WTC11 (cell line): ENCODE data around the gene MED13. TPM values are rescaled to one million over a fixed set of nuclear protein-coding genes. Genes with fewer than 3 reads are reported as not detected.

Experiments
- ARID4B ChIP-seq: sonication (generic); formaldehyde crosslinking; IDR thresholded peaks from 2 replicates; pipeline ENCODE4 v1.8.0; 2023; ENCODE audit warnings: missing genetic modification reagents, mild to moderate bottlenecking, borderline replicate concordance
- ATF3 ChIP-seq: sonication (generic); formaldehyde crosslinking; conservative IDR thresholded peaks from 2 replicates; pipeline ENCODE4 v1.8.1; 2022; ENCODE audit warnings: mild to moderate bottlenecking, missing genetic modification reagents
- CREB1 ChIP-seq: sonication (generic); formaldehyde crosslinking; IDR thresholded peaks from 2 replicates; pipeline ENCODE4 v1.8.0; 2023; ENCODE audit warnings: mild to moderate bottlenecking, missing genetic modification reagents
- GABPB1 ChIP-seq: sonication (generic); formaldehyde crosslinking; IDR thresholded peaks from 2 replicates; pipeline ENCODE4 v1.8.1; 2023; ENCODE audit warnings: mild to moderate bottlenecking, missing genetic modification reagents
- HMGA2 ChIP-seq: fragments of 250-450 bp; sonication (Bioruptor Pico); IDR thresholded peaks from 2 replicates; pipeline ENCODE4 v1.4.0; 2021; ENCODE audit warnings: mild to moderate bottlenecking, moderate library complexity
- IRF1 ChIP-seq: sonication (generic); formaldehyde crosslinking; IDR thresholded peaks from 2 replicates; pipeline ENCODE4 v1.8.0; 2023; ENCODE audit warnings: missing genetic modification reagents
- MXD4 ChIP-seq: fragments of 250-450 bp; sonication (Bioruptor Pico); IDR thresholded peaks from 2 replicates; pipeline ENCODE4 v1.8.0; 2021; ENCODE audit warnings: mild to moderate bottlenecking, moderate library complexity, borderline replicate concordance
- MYBL2 ChIP-seq: sonication (generic); formaldehyde crosslinking; IDR thresholded peaks from 2 replicates; pipeline ENCODE4 v1.8.1; 2023; ENCODE audit warnings: mild to moderate bottlenecking, moderate library complexity, missing genetic modification reagents
- NFATC4 ChIP-seq: fragments of 250-450 bp; sonication (Bioruptor Pico); IDR thresholded peaks from 2 replicates; pipeline ENCODE4 v1.9.0; 2021; ENCODE audit warnings: mild to moderate bottlenecking
- PREB ChIP-seq: sonication (generic); formaldehyde crosslinking; IDR thresholded peaks from 2 replicates; pipeline ENCODE4 v1.8.1; 2022; ENCODE audit warnings: mild to moderate bottlenecking, missing genetic modification reagents, moderate library complexity, borderline replicate concordance
- PRRX2 ChIP-seq: fragments of 250-450 bp; sonication (Bioruptor Pico); IDR thresholded peaks from 2 replicates; pipeline ENCODE4 v1.8.0; 2021; ENCODE audit warnings: mild to moderate bottlenecking
- ZMAT4 ChIP-seq: fragments of 250-450 bp; sonication (Bioruptor Pico); IDR thresholded peaks from 2 replicates; pipeline ENCODE4 v1.9.0; 2021; ENCODE audit warnings: mild to moderate bottlenecking
- ZNF317 ChIP-seq: sonication (generic); formaldehyde crosslinking; IDR thresholded peaks from 2 replicates; pipeline ENCODE4 v1.8.1; 2023; ENCODE audit warnings: low read depth, mild to moderate bottlenecking, moderate library complexity, missing genetic modification reagents, borderline replicate concordance
- ZNF396 ChIP-seq: fragments of 250-450 bp; sonication (Bioruptor Pico); IDR thresholded peaks from 2 replicates; pipeline ENCODE4 v1.8.0; 2021; ENCODE audit warnings: mild to moderate bottlenecking, moderate library complexity, borderline replicate concordance
- ZNF416 ChIP-seq: fragments of 250-450 bp; sonication (Bioruptor Pico); IDR thresholded peaks from 2 replicates; pipeline ENCODE4 v1.9.0; 2021; ENCODE audit warnings: mild to moderate bottlenecking, inconsistent platforms
- ZNF671 ChIP-seq: fragments of 250-450 bp; sonication (Bioruptor Pico); IDR thresholded peaks from 2 replicates; pipeline ENCODE4 v1.8.0; 2021; ENCODE audit warnings: mild to moderate bottlenecking
- total RNA-seq: library from RNA; stranded (reverse); gene quantifications from 3 replicates; pipeline ENCODE4 v1.2.3, GENCODE V29; 2021
- TF ChIP-seq, protein P1 (sequence below): sonication (generic); formaldehyde crosslinking; IDR thresholded peaks from 2 replicates; pipeline ENCODE4 v1.8.0; 2022; ENCODE audit warnings: missing genetic modification reagents
- TF ChIP-seq, protein P2 (sequence below): sonication (generic); formaldehyde crosslinking; IDR thresholded peaks from 2 replicates; pipeline ENCODE4 v1.8.1; 2023; ENCODE audit warnings: mild to moderate bottlenecking, missing genetic modification reagents
- TF ChIP-seq, protein P3 (sequence below): sonication (generic); formaldehyde crosslinking; IDR thresholded peaks from 2 replicates; pipeline ENCODE4 v1.8.1; 2022; ENCODE audit warnings: low read depth, missing genetic modification reagents, borderline replicate concordance

The MED13 gene
- total RNA-seq, 1 experiment from 2014 or later: 39.7 TPM

DNA sequence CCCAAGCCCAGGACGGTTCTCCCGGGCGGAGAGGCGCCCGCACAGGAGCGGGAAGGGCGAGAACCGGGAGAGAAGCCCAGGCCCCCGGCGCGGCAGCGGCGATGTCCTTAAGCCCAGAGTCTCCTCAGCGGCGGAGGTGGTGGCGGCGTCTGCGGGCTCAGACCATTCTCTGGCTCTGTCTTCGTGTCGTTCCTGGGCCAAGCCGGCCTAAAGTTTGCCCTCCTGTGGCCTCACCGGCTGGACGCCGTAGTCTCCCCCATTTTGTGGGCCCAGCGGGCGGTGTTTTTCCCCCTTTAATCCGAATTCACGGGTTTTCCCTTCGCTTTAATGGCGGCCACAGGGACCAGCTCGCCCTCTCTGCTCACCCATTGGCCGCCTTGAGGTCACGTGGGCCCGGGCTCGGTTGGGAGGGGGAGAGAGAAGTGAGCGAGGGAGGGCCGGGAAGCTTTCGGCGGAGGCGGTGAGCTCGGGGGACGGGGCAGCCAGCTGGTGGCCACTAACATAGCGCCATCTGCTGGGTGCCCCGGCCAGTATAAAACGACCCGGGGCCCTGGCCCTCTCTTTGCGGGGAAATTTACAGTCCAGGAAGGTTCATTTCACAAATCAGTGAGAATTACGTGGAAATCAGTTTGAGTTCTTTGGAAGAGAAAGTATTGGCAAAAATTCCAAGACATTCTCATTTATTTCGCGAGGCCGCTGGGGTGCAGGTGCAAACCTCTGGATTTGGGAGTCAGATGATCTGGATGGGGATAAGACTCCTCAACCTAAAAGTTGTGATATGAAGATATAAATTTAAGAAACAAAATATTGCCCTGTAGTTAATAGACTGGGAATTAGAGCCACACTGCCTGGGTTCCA lies 762 bp upstream of the MED13 start (continued):
- TF ChIP-seq, protein P1, sequence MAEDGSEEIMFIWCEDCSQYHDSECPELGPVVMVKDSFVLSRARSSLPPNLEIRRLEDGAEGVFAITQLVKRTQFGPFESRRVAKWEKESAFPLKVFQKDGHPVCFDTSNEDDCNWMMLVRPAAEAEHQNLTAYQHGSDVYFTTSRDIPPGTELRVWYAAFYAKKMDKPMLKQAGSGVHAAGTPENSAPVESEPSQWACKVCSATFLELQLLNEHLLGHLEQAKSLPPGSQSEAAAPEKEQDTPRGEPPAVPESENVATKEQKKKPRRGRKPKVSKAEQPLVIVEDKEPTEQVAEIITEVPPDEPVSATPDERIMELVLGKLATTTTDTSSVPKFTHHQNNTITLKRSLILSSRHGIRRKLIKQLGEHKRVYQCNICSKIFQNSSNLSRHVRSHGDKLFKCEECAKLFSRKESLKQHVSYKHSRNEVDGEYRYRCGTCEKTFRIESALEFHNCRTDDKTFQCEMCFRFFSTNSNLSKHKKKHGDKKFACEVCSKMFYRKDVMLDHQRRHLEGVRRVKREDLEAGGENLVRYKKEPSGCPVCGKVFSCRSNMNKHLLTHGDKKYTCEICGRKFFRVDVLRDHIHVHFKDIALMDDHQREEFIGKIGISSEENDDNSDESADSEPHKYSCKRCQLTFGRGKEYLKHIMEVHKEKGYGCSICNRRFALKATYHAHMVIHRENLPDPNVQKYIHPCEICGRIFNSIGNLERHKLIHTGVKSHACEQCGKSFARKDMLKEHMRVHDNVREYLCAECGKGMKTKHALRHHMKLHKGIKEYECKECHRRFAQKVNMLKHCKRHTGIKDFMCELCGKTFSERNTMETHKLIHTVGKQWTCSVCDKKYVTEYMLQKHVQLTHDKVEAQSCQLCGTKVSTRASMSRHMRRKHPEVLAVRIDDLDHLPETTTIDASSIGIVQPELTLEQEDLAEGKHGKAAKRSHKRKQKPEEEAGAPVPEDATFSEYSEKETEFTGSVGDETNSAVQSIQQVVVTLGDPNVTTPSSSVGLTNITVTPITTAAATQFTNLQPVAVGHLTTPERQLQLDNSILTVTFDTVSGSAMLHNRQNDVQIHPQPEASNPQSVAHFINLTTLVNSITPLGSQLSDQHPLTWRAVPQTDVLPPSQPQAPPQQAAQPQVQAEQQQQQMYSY (CRISPR knock-in tag): no peak
- TF ChIP-seq MYBL2 (CRISPR knock-in tag): peak; percentile 14; the same call in 1 of the 2 replicates
- TF ChIP-seq PREB: no peak
- TF ChIP-seq PRRX2 (CRISPR knock-in tag): no peak
- no peak for TF ChIP-seq IRF1 (CRISPR knock-in tag)
- TF ChIP-seq ZNF416 (CRISPR knock-in tag): no peak
- TF ChIP-seq, protein P2, sequence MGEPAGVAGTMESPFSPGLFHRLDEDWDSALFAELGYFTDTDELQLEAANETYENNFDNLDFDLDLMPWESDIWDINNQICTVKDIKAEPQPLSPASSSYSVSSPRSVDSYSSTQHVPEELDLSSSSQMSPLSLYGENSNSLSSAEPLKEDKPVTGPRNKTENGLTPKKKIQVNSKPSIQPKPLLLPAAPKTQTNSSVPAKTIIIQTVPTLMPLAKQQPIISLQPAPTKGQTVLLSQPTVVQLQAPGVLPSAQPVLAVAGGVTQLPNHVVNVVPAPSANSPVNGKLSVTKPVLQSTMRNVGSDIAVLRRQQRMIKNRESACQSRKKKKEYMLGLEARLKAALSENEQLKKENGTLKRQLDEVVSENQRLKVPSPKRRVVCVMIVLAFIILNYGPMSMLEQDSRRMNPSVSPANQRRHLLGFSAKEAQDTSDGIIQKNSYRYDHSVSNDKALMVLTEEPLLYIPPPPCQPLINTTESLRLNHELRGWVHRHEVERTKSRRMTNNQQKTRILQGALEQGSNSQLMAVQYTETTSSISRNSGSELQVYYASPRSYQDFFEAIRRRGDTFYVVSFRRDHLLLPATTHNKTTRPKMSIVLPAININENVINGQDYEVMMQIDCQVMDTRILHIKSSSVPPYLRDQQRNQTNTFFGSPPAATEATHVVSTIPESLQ: no peak
- no peak for TF ChIP-seq ZNF317 (CRISPR knock-in tag)
- TF ChIP-seq ARID4B (CRISPR knock-in tag): 0 out of 2 replicates have a peak, but pooled peaks have one; percentile 18
- TF ChIP-seq ZNF396 (CRISPR knock-in tag): no peak
- TF ChIP-seq GABPB1 (CRISPR knock-in tag): 0 out of 2 replicates have a peak, but pooled peaks have one; percentile 39
- TF ChIP-seq, protein P3, sequence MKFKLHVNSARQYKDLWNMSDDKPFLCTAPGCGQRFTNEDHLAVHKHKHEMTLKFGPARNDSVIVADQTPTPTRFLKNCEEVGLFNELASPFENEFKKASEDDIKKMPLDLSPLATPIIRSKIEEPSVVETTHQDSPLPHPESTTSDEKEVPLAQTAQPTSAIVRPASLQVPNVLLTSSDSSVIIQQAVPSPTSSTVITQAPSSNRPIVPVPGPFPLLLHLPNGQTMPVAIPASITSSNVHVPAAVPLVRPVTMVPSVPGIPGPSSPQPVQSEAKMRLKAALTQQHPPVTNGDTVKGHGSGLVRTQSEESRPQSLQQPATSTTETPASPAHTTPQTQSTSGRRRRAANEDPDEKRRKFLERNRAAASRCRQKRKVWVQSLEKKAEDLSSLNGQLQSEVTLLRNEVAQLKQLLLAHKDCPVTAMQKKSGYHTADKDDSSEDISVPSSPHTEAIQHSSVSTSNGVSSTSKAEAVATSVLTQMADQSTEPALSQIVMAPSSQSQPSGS (CRISPR knock-in tag): no peak
- no peak for TF ChIP-seq MXD4 (CRISPR knock-in tag)
- TF ChIP-seq NFATC4 (CRISPR knock-in tag): no peak
- TF ChIP-seq ZNF671 (CRISPR knock-in tag): no peak
- no peak for TF ChIP-seq ATF3
- no peak for TF ChIP-seq ZMAT4 (CRISPR knock-in tag)
- 0 out of 2 replicates have a peak, but pooled peaks have one; percentile 26 for TF ChIP-seq HMGA2 (CRISPR knock-in tag)
- no peak for TF ChIP-seq CREB1
- TF ChIP-seq, all 79 proteins: peak for 15
